ENCODE measurements around the gene LMO7.

The LMO7 gene

DNA sequence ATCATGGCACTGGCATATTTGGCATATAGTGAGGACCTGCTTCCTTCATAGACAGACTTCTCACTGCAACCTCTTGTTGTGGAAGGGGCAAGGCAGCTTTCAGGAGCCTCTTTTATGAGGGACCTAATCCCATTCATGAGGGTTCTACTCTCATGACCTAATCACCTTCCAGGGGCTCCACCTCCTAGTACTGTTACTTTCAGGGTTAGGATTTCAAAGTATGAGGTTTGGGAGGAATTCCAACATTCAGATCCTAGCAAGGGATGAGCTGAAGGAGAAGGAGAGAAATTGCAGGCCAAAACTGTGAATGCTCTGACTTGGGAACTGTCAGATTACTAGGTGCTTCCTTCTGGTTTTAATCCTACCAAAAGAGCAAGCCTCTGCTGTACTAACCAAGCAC, 87.8 kb downstream of the LMO7 start:
- no peak overlapping the region for H3K9ac ChIP-seq (ENCODE audit: low read length)
- no peaks in the 10 kb centered on the region for H3K9me3 ChIP-seq (ENCODE audit: low read length)
- H4K20me1 ChIP-seq (ENCODE audit: insufficient read depth, low read length), result no peaks in the 10 kb centered on the region
- no peak overlapping the region for H2AFZ ChIP-seq (ENCODE audit: low read length)
- H3K4me2 ChIP-seq (ENCODE audit: low read length), result no peak overlapping the region
- no peaks in the 10 kb centered on the region for H3K4me1 ChIP-seq (ENCODE audit: insufficient read depth, low read length, severe bottlenecking)
- H3F3A ChIP-seq (ENCODE audit: insufficient read depth, low read length), result no peaks in the 10 kb centered on the region
- H3K4me3 ChIP-seq (ENCODE audit: low read depth, low read length, poor library complexity, severe bottlenecking), result no peak overlapping the region
- no peaks in the 10 kb centered on the region for H3K9me2 ChIP-seq (ENCODE audit: low read depth, low read length)
- H3K27ac ChIP-seq (ENCODE audit: low read depth, low read length, poor library complexity, severe bottlenecking), result no peak overlapping the region
- TF ChIP-seq, protein P1, sequence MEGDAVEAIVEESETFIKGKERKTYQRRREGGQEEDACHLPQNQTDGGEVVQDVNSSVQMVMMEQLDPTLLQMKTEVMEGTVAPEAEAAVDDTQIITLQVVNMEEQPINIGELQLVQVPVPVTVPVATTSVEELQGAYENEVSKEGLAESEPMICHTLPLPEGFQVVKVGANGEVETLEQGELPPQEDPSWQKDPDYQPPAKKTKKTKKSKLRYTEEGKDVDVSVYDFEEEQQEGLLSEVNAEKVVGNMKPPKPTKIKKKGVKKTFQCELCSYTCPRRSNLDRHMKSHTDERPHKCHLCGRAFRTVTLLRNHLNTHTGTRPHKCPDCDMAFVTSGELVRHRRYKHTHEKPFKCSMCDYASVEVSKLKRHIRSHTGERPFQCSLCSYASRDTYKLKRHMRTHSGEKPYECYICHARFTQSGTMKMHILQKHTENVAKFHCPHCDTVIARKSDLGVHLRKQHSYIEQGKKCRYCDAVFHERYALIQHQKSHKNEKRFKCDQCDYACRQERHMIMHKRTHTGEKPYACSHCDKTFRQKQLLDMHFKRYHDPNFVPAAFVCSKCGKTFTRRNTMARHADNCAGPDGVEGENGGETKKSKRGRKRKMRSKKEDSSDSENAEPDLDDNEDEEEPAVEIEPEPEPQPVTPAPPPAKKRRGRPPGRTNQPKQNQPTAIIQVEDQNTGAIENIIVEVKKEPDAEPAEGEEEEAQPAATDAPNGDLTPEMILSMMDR (IDR thresholded peaks at IDR 0.05; ENCODE audit: low read length), result no peak
- TF ChIP-seq EZH2 (IDR thresholded peaks at IDR 0.05; ENCODE audit: borderline replicate concordance, low read length), result no peak
- H3K36me3 ChIP-seq (ENCODE audit: insufficient read depth, low read length), result peaks cover 9% of the 10 kb centered on the region; the same call in 1 of the 2 replicates
- no peaks in the 10 kb centered on the region for H3K27me3 ChIP-seq (ENCODE audit: insufficient read depth, low read length)
- no peaks in the 10 kb centered on the region for H3K79me2 ChIP-seq (ENCODE audit: insufficient read depth, low read length)

DNA sequence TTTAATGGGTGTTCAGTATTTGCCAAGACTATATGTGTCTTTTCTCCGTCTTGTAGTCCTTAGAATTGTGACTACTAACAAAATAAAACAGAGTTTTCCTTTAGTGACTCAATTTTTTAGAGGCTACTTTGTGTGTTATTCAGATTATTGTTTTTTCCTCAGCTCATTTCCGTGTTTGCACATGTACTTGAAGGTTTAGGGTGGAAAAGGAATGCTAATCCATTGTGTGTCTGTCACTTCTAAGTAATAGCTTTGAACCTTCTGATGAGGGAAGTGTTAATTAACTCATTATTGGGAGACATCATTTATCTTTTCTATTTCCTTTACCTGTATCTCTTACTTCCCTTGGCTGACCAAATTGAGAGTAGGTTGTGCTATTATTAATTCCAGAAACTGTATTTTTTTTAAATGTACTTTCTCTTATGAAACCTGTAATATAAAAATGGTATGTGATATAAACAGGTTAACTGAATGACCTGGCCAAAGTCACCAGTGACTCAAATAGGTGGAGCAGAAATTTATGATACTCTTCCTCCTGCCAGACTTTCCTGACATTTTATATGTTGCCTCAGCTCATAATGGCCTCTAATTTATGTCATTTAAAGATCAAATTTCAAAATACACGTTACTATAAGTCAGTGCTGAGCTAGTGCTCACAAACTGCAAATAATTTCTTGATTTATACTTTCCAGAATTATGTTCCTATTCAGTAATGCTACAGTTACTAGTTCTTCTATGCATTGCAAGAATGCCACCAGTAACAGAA, 88.8 kb downstream of the LMO7 start:
- Histone ChIP-seq H3K4me3 (ENCODE audit: low read depth, low read length, poor library complexity, severe bottlenecking) (no peak overlapping the region), H3K4me2 (ENCODE audit: low read length) (no peak overlapping the region), H3K9ac (ENCODE audit: low read length) (no peak overlapping the region), H3K36me3 (ENCODE audit: insufficient read depth, low read length) (peaks cover 9% of the 10 kb centered on the region; the same call in 1 of the 2 replicates), H3K9me2 (ENCODE audit: low read depth, low read length) (no peaks in the 10 kb centered on the region), H3K9me3 (ENCODE audit: low read length) (no peaks in the 10 kb centered on the region), H2AFZ (ENCODE audit: low read length) (no peak overlapping the region), H3K4me1 (ENCODE audit: insufficient read depth, low read length, severe bottlenecking) (no peaks in the 10 kb centered on the region), H3K27me3 (ENCODE audit: insufficient read depth, low read length) (no peaks in the 10 kb centered on the region), H4K20me1 (ENCODE audit: insufficient read depth, low read length) (no peaks in the 10 kb centered on the region), H3F3A (ENCODE audit: insufficient read depth, low read length) (no peaks in the 10 kb centered on the region), H3K79me2 (ENCODE audit: insufficient read depth, low read length) (no peaks in the 10 kb centered on the region), H3K27ac (ENCODE audit: low read depth, low read length, poor library complexity, severe bottlenecking) (no peak overlapping the region)
- TF ChIP-seq EZH2 (IDR thresholded peaks at IDR 0.05; ENCODE audit: borderline replicate concordance, low read length), result no peak
- TF ChIP-seq, protein P1 (IDR thresholded peaks at IDR 0.05; ENCODE audit: low read length), result no peak

DNA sequence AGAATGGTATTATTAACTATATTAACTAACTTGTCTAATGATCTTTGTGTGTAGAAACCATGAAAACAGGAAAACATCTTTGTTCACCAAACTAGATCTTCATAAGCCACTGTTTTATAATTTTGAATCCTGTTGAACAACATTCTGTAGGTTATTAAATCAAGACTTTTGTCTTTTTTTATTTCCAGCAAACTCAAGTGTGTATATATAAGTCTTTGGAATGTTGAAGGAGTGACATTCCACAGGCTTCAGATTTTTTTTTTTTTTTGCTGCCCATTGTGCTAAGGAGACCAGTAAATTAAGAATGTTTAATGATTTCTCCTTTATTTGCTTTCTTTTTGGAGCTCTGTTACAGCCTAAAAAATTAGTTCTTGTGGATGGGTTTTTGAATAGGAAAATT, 89.6 kb downstream of the LMO7 start:
- Histone ChIP-seq H4K20me1 (ENCODE audit: insufficient read depth, low read length) (no peaks in the 10 kb centered on the region), H3K4me1 (ENCODE audit: insufficient read depth, low read length, severe bottlenecking) (no peaks in the 10 kb centered on the region), H3K9ac (ENCODE audit: low read length) (no peak overlapping the region), H3K27me3 (ENCODE audit: insufficient read depth, low read length) (no peaks in the 10 kb centered on the region), H2AFZ (ENCODE audit: low read length) (no peak overlapping the region), H3F3A (ENCODE audit: insufficient read depth, low read length) (no peaks in the 10 kb centered on the region), H3K4me2 (ENCODE audit: low read length) (no peak overlapping the region), H3K36me3 (ENCODE audit: insufficient read depth, low read length) (peaks cover 9% of the 10 kb centered on the region; the same call in 1 of the 2 replicates), H3K79me2 (ENCODE audit: insufficient read depth, low read length) (no peaks in the 10 kb centered on the region), H3K9me3 (ENCODE audit: low read length) (no peaks in the 10 kb centered on the region), H3K4me3 (ENCODE audit: low read depth, low read length, poor library complexity, severe bottlenecking) (no peak overlapping the region), H3K27ac (ENCODE audit: low read depth, low read length, poor library complexity, severe bottlenecking) (no peak overlapping the region), H3K9me2 (ENCODE audit: low read depth, low read length) (no peaks in the 10 kb centered on the region)
- TF ChIP-seq, protein P1 (IDR thresholded peaks at IDR 0.05; ENCODE audit: low read length), result no peak
- no peak for TF ChIP-seq EZH2 (IDR thresholded peaks at IDR 0.05; ENCODE audit: borderline replicate concordance, low read length)
